Activated naive CD8-positive, alpha-beta T cell treated with anti-CD3 and anti-CD28 coated beads for 36 hours (primary cell): ENCODE data around the gene SLC22A8. TPM values are rescaled to one million over a fixed set of nuclear protein-coding genes. Genes with fewer than 3 reads are reported as not detected.
"Not testable (repeated sequence)": the region's sequence is repeated elsewhere in the genome, so short reads cannot be mapped to it uniquely, and the experiment has no call there.

ENCODE experiments used
- DNase-seq: peaks from one replicate; pipeline ENCODE4 v3.0.0; 2021
- H3K27ac Mint-ChIP-seq: one replicate; pipeline ENCODE4 v1.8.0; 2022; ENCODE audit warnings: mild to moderate bottlenecking, moderate library complexity, mixed read lengths
- H3K27me3 Mint-ChIP-seq: one replicate; pipeline ENCODE4 v1.8.0; 2022; ENCODE audit warnings: mild to moderate bottlenecking, mixed read lengths
- H3K36me3 Mint-ChIP-seq: one replicate; pipeline ENCODE4 v1.8.0; 2021; ENCODE audit warnings: mild to moderate bottlenecking, mixed read lengths
- H3K4me1 Mint-ChIP-seq: one replicate; pipeline ENCODE4 v1.8.0; 2021; ENCODE audit warnings: mixed read lengths
- H3K4me3 Mint-ChIP-seq: one replicate; pipeline ENCODE4 v1.8.0; 2022; ENCODE audit warnings: mild to moderate bottlenecking, moderate library complexity, mixed read lengths
- H3K9me3 Mint-ChIP-seq: one replicate; pipeline ENCODE4 v1.8.0; 2022; ENCODE audit warnings: mixed read lengths
- total RNA-seq, 2 experiments: library from RNA; stranded (reverse); gene quantifications; one replicate each; pipeline ENCODE4 v1.2.3, GENCODE V29; 2021

The SLC22A8 gene
- total RNA-seq, 2 experiments from 2014 or later, result not detected

DNA sequence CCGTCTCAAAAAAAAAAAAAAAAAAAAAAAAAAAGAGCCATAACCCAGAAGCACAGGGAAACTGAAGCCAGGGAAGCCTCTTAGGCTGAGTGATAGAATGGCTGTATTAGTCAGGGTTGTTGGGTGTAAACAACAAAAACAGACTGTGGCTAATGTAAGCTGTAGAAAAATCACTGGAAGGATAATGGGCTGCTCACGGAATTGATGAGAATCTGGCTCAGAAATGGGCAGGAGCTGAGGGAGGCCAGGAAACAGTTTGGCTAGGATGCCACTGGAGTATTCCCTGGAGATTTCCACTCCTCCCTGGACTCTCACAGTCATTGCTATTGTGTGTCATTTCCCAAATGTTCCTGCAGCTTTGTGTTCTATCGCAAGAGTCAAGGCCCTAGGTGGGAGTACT lies 53.2 kb downstream of the SLC22A8 start:
- peaks cover 2% of the 10 kb centered on the region for H3K4me1 Mint-ChIP-seq
- no peaks in the 10 kb centered on the region for H3K9me3 Mint-ChIP-seq
- H3K4me3 Mint-ChIP-seq, result no peak overlapping the region
- H3K27ac Mint-ChIP-seq, result no peak overlapping the region
- peaks cover 21% of the 10 kb centered on the region for H3K27me3 Mint-ChIP-seq
- no peak for DNase-seq
- no peaks in the 10 kb centered on the region for H3K36me3 Mint-ChIP-seq

DNA sequence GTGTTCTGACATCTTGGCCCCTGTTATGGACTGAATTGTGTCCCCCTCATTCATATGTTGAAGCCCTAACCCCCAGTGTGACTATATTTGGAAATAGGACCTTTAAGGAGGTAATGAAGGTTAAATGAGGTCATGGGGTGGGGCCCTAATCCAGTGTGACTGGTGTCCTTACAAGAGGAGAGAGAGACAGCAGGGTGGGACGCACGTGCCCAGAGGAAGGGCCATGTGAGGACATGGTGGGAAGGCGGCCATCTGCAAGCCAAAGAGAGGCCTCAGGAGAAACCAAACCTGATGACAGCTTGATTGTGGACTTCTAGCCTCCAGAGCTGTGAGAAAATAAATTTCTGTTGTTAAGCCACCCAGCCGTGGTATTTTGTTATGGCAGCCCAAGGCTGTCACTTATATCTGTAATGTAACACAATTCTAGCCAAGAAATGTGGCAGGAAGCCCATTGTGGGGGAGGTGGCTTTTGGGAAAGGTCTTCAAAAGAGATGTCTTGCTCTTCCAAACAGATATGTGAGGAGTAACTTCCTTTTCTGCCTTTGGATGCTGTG lies 54.5 kb downstream of the SLC22A8 start:
- DNase-seq, result no peak

DNA sequence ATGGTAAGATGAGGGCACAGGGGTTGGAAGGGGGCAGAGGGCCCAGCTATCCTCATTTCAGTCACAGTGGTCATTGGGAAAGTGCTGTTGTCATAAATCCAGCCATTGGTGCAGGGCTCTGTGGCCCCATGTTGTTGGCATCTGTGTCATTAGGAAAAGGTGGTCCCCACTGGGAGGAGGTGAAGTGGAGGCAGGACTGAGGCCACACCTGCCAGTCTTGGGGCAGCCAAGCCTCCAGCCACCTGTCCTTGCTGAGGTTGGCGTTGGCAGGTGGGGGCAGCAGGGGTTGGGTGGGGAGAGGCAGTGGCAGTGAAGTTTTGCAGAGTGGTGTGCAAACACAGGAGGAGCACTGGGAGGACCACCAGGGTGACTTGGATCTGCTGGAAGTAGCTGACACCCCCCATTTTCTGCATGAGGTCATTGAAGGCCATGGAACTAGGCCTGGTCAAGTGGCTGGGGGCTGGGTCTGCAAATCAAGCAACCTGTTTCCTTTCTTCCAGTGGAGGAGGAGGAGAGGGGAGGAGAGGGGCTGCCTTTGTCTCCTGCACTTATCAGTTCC lies 56.1 kb downstream of the SLC22A8 start:
- Mint-ChIP-seq H3K36me3 (no peaks in the 10 kb centered on the region), H3K27me3 (no peaks in the 10 kb centered on the region), H3K4me3 (no peak overlapping the region), H3K27ac (no peak overlapping the region), H3K4me1 (peaks cover 2% of the 10 kb centered on the region), H3K9me3 (no peaks in the 10 kb centered on the region)
- no peak for DNase-seq

More for the DNA sequence above, 54.5 kb downstream of the SLC22A8 start:
- Mint-ChIP-seq H3K9me3 (no peaks in the 10 kb centered on the region), H3K36me3 (no peaks in the 10 kb centered on the region), H3K4me3 (no peak overlapping the region), H3K27me3 (peaks cover 9% of the 10 kb centered on the region), H3K4me1 (peaks cover 2% of the 10 kb centered on the region), H3K27ac (no peak overlapping the region)

DNA sequence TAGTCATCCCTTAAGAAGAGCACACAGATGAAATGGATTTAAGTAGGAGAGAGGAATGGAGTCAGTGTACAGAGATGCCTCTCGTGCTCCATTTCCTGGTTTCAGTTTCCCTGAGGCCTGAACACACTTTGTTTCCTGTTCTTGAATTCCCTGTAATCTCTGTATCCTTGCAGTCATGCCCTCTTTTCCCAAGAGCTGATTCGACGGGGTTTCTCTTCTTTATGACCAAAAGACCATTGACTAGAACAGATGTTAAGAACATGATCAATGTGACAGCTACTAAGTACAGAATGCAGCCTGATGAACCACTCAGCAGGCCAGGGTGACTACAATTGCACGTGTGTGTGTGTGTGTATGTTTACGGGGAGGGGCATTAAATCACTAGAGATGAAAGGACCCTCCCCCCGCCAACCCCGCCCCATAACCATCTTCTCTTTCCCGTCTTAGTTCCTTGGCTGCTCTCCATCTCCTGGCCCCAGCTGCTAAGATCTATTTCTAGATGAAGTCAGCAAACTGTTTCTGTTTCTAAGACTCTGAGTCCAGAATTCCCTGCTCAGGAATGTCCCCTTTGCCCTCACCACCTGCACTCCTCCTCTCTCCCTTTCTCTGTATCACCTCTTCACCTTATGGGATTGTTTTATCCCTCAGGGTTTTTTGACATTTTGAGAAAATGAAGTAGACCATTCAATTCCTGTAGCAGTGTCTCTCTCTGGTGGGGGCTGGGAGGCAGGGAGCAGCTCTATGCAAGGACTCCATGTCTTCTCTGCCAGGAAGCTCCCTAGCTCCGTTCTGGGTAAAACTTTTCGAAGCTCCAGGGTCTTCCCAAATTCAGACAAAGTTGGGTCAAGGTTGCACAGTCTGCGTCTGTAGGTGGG lies 56.9 kb downstream of the SLC22A8 start:
- Mint-ChIP-seq H3K4me1 (peaks cover 2% of the 10 kb centered on the region), H3K9me3 (no peaks in the 10 kb centered on the region), H3K27ac (no peak overlapping the region), H3K36me3 (no peaks in the 10 kb centered on the region), H3K4me3 (no peak overlapping the region), H3K27me3 (no peaks in the 10 kb centered on the region)
- no peak for DNase-seq

DNA sequence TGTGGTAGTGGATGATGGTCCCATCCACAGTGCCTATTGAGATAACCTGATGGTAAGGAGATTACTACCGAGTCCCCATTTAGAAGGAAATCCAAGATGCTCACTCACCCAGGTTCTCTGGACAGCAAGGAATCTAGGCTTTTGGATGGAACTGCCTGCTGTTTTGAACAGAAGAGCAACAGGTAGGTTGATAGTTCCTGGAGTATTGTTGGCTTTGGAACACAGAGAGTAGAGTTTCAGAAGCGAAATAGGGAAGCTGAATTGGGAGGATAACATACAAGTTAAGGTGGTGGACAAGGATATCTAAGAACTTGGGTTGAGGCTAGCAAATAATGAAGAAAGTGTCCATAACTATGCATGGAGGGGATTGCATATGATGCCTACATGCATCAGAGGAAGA lies 58.5 kb downstream of the SLC22A8 start:
- Mint-ChIP-seq H3K27me3 (peaks cover 2% of the 10 kb centered on the region), H3K4me1 (peaks cover 2% of the 10 kb centered on the region), H3K4me3 (no peak overlapping the region), H3K27ac (no peak overlapping the region), H3K36me3 (no peaks in the 10 kb centered on the region), H3K9me3 (no peaks in the 10 kb centered on the region)
- no peak for DNase-seq

DNA sequence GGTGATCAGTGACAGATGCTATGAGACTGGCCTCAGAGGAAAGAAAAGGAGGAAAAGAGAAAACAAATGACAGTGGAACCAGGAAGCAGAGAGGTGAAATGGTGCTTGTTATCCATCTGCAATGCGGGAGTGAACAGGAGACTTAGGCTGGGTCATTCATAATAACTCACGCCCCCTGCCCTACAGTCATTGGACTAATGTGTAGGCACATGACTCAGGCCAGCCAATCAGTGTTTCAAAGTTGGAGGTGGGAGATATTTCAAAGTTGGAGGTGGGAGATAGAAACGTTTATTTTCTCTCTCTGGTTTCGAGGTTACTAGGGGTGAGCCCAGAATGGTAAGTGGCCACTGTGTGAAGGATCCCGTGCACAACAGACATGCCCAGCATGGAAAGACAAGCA lies 61.2 kb downstream of the SLC22A8 start:
- H3K27ac Mint-ChIP-seq, result no peak overlapping the region
- H3K4me3 Mint-ChIP-seq, result no peak overlapping the region
- peaks cover 2% of the 10 kb centered on the region for H3K4me1 Mint-ChIP-seq
- H3K9me3 Mint-ChIP-seq, result no peaks in the 10 kb centered on the region
- no peaks in the 10 kb centered on the region for H3K36me3 Mint-ChIP-seq
- peaks cover 6% of the 10 kb centered on the region for H3K27me3 Mint-ChIP-seq
- DNase-seq, result no peak

DNA sequence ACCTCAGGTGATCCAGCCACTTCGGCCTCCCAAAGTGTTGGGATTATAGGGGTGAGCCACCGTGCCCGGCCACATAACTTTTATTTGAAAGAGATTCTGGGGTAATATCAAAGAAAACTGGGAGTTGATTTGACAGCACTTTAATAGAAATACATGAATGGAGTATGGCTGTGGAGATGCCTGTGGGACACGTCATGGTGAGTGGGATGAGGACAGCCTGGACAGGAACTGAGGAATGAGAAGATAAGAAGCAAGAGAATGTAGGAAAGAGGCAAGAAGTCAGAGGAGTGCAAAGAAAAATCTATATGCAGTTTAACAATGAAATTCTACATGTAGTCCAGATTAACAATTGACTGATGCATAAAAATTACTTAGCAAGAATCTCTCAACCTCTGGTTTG lies 61.8 kb downstream of the SLC22A8 start:
- H3K9me3 Mint-ChIP-seq, result no peaks in the 10 kb centered on the region
- peaks cover 2% of the 10 kb centered on the region for H3K4me1 Mint-ChIP-seq
- H3K27ac Mint-ChIP-seq, result no peak overlapping the region
- H3K27me3 Mint-ChIP-seq, result peaks cover 6% of the 10 kb centered on the region
- no peak overlapping the region for H3K4me3 Mint-ChIP-seq
- H3K36me3 Mint-ChIP-seq, result no peaks in the 10 kb centered on the region
- no peak for DNase-seq

DNA sequence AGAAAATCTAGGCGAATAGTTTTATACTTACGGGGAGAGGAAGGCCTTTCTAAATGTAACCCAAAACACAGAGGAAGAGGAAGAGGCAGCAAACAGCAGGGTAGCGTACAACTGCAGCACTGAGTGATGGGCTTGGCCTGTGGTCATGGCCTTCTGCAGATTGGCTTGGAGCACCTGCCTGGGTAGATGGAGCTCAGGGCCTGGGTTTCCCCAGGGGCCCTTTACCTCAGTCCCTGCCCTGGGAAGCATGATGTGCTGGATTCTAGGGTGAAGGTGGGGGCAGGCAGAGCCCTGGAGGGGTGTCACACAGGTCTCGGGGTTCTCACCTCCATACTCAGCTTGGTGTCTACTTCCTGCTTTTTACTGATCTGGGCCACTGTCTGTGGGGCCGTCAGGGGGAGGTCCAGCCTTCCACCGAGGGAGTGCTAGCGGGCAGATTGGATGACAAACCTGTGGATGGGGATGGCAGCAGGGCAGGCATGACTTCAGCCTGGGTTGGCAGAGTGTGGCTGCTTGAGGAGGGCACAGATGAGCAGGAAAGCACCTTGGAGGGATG lies 66.8 kb downstream of the SLC22A8 start:
- H3K27me3 Mint-ChIP-seq, result peaks cover 21% of the 10 kb centered on the region
- H3K36me3 Mint-ChIP-seq, result no peaks in the 10 kb centered on the region
- no peaks in the 10 kb centered on the region for H3K9me3 Mint-ChIP-seq
- no peak overlapping the region for H3K4me3 Mint-ChIP-seq
- no peak overlapping the region for H3K27ac Mint-ChIP-seq
- DNase-seq, result no peak
- no peaks in the 10 kb centered on the region for H3K4me1 Mint-ChIP-seq

DNA sequence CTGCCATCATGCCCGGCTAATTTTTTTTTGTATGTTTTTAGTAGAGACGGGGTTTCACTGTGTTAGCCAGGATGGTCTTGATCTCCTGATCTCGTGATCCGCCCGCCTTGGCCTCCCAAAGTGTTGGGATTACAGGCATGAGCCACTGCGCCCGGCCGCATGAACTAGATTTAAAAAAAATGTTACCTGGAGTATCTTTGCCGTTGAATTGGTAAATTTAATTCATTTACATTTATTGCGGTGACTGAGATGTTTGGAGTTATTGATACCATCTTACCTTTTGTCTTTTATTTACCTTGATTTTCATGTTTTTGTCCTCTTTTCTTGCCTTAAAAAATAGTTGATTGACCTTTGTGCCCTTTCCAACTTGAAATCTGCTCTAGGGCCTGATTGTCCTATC lies 70.1 kb downstream of the SLC22A8 start:
- H3K27ac Mint-ChIP-seq, H3K4me1 Mint-ChIP-seq, DNase-seq, H3K36me3 Mint-ChIP-seq, H3K9me3 Mint-ChIP-seq, H3K4me3 Mint-ChIP-seq: not testable (repeated sequence)
- peaks cover 16% of the 10 kb centered on the region for H3K27me3 Mint-ChIP-seq

Other genes starting within 250 kb of the SLC22A8 start
- gene TAF6L, start 244.4 kb downstream of the SLC22A8 start, total RNA-seq, result 10 to 100 TPM; 22.0 to 22.1 TPM
- 10 to 100 TPM; 30.7 to 34.3 TPM for gene TMEM179B, start 228.4 kb downstream of the SLC22A8 start, total RNA-seq
- gene TMEM223, start 223.8 kb downstream of the SLC22A8 start, total RNA-seq, result 1 to 10 TPM; 9.4 to 10.0 TPM
- gene NXF1, start 210.4 kb downstream of the SLC22A8 start, total RNA-seq, result 100 to 1,000 TPM; 107 to 111 TPM
- 10 to 100 TPM; 19.5 to 20.4 TPM for gene STX5, start 183.8 kb downstream of the SLC22A8 start, total RNA-seq
- gene TEX54, start 183.0 kb downstream of the SLC22A8 start, total RNA-seq, result not detected
- 100 to 1,000 TPM; 139 to 141 TPM for gene WDR74, start 176.3 kb downstream of the SLC22A8 start, total RNA-seq
- 100 to 1,000 TPM; 408 to 428 TPM for gene SLC3A2, start 134.9 kb downstream of the SLC22A8 start, total RNA-seq
- gene CHRM1, start 94.5 kb downstream of the SLC22A8 start, total RNA-seq, result not detected
- gene SLC22A6, start 30.9 kb downstream of the SLC22A8 start, total RNA-seq, result not detected
- gene SLC22A24, start 128.4 kb upstream of the SLC22A8 start, total RNA-seq, result not detected
- gene SLC22A25, start 227.8 kb upstream of the SLC22A8 start, total RNA-seq, result not detected